Smooth muscle cell (in vitro differentiated cells): ENCODE results near the gene ACMSD. TPM values are rescaled to one million over a fixed set of nuclear protein-coding genes. Genes with fewer than 3 reads are reported as not detected.

Experiments
- DNase-seq: peaks from one replicate; lab custom pipeline; 2025; ENCODE audit not compliant: unreplicated experiment; lab: John Stamatoyannopoulos, UW
- H2AFZ ChIP-seq: fragments of 200-600 bp; sonication (generic); 2 replicates; pipeline ENCODE4 v1.6.0; 2016; ENCODE audit warnings: antibody characterized with exemption, low read depth, mild to moderate bottlenecking
- H3F3A ChIP-seq: fragments of 200-600 bp; sonication (generic); 2 replicates; pipeline ENCODE4 v1.6.0; 2017; ENCODE audit warnings: antibody characterized with exemption, low read depth
- H3K27ac ChIP-seq: fragments of 200-600 bp; sonication (generic); 2 replicates; pipeline ENCODE4 v1.5.1; 2016; ENCODE audit warnings: low read depth, mild to moderate bottlenecking
- H3K27me3 ChIP-seq: fragments of 200-600 bp; sonication (generic); 2 replicates; pipeline ENCODE4 v1.6.1; 2016; ENCODE audit warnings: low read depth, mild to moderate bottlenecking
- H3K36me3 ChIP-seq: fragments of 200-600 bp; sonication (generic); 2 replicates; pipeline ENCODE4 v1.5.1; 2016; ENCODE audit warnings: low read depth
- H3K4me1 ChIP-seq: fragments of 200-600 bp; sonication (generic); 2 replicates; pipeline ENCODE4 v1.5.1; 2016; ENCODE audit warnings: low read depth
- H3K4me2 ChIP-seq: fragments of 200-600 bp; sonication (generic); 2 replicates; pipeline ENCODE4 v1.6.0; 2016; ENCODE audit warnings: mild to moderate bottlenecking
- H3K4me3 ChIP-seq: fragments of 200-600 bp; sonication (generic); 2 replicates; pipeline ENCODE4 v1.5.1; 2016; ENCODE audit warnings: mild to moderate bottlenecking
- H3K79me2 ChIP-seq: fragments of 200-600 bp; sonication (generic); 2 replicates; pipeline ENCODE4 v1.6.0; 2016; ENCODE audit warnings: low read depth, mild to moderate bottlenecking
- H3K9ac ChIP-seq: fragments of 200-600 bp; sonication (generic); 2 replicates; pipeline ENCODE4 v1.6.0; 2016; ENCODE audit warnings: low read depth
- H3K9me3 ChIP-seq: fragments of 200-600 bp; sonication (generic); replicated peaks from 2 replicates; pipeline ENCODE4 v1.5.1; 2016; ENCODE audit warnings: low read depth
- H4K20me1 ChIP-seq: fragments of 200-600 bp; sonication (generic); 2 replicates; pipeline ENCODE4 v1.6.0; 2016; ENCODE audit warnings: low read depth
- CTCF ChIP-seq: fragments of 200-600 bp; sonication (generic); IDR thresholded peaks from 2 replicates; pipeline ENCODE4 v1.5.1; 2017; ENCODE audit warnings: borderline replicate concordance, mild to moderate bottlenecking, antibody characterized with exemption; ENCODE audit not compliant: insufficient read depth, poor library complexity, severe bottlenecking
- WGBS: methylation state at CpG from one replicate; pipeline ENCODE4 v1.1.7; 2016; ENCODE audit warnings: low lambda C conversion rate; 5-methylcytosine and 5-hydroxymethylcytosine counted together
- polyA plus RNA-seq: library from polyadenylated mRNA; unstranded; fragments of >200 nt; fragmentation: Nextera tagmentation; extraction: Ambion mirVana; gene quantifications from 2 replicates; pipeline ENCODE4 v1.2.1, GENCODE V29; 2016
- total RNA-seq: library from RNA; depleted of rRNA; stranded (reverse); fragments of >200 nt; gene quantifications from 2 replicates; pipeline ENCODE4 v1.2.3, GENCODE V29; 2014

Gene ACMSD
- total and polyA plus RNA-seq, 2 experiments from 2014 or later, result not detected

- no peak for TF ChIP-seq CTCF
- Histone ChIP-seq H3K4me2 (no peak overlapping the region), H2AFZ (no peak overlapping the region), H4K20me1 (no peaks in the 10 kb centered on the region), H3K4me1 (no peaks in the 10 kb centered on the region), H3K27me3 (no peaks in the 10 kb centered on the region), H3K27ac (no peak overlapping the region), H3K36me3 (no peaks in the 10 kb centered on the region), H3K79me2 (no peaks in the 10 kb centered on the region), H3F3A (no peaks in the 10 kb centered on the region), H3K4me3 (no peak overlapping the region), H3K9me3 (no peaks in the 10 kb centered on the region), H3K9ac (no peak overlapping the region)
- no peak for DNase-seq
Observed at GRCh38 chr2:134884435-134884834, 46.0 kb downstream of the ACMSD start.

- Histone ChIP-seq H3K9ac (no peak overlapping the region), H3K79me2 (no peaks in the 10 kb centered on the region), H3K27ac (no peak overlapping the region), H3K4me1 (peaks cover 7% of the 10 kb centered on the region), H4K20me1 (no peaks in the 10 kb centered on the region), H3K4me3 (no peak overlapping the region), H3K36me3 (no peaks in the 10 kb centered on the region), H3K4me2 (no peak overlapping the region), H3F3A (no peaks in the 10 kb centered on the region), H3K27me3 (no peaks in the 10 kb centered on the region), H3K9me3 (no peaks in the 10 kb centered on the region), H2AFZ (no peak overlapping the region)
- no peak for TF ChIP-seq CTCF
- DNase-seq, result no peak
- 96% methylated on average over 1 of the region's 1 CpG for WGBS
Observed at GRCh38 chr2:134892282-134893035, 54.0 kb downstream of the ACMSD start.

GRCh38 chr2:134897932-134898331 is 59.5 kb downstream of the ACMSD start:
- peak; percentile 55 for TF ChIP-seq CTCF
- no peaks in the 10 kb centered on the region for H3F3A ChIP-seq
- H3K4me3 ChIP-seq, result no peak overlapping the region
- no peak overlapping the region for H3K9ac ChIP-seq
- no peak for DNase-seq
- no peak overlapping the region for H2AFZ ChIP-seq
- H3K36me3 ChIP-seq, result no peaks in the 10 kb centered on the region
- no peaks in the 10 kb centered on the region for H3K79me2 ChIP-seq
- no peaks in the 10 kb centered on the region for H3K27me3 ChIP-seq
- H3K4me1 ChIP-seq, result no peaks in the 10 kb centered on the region
- no peaks in the 10 kb centered on the region for H3K9me3 ChIP-seq
- H3K27ac ChIP-seq, result no peak overlapping the region
- H4K20me1 ChIP-seq, result no peaks in the 10 kb centered on the region
- no peak overlapping the region for H3K4me2 ChIP-seq

- DNase-seq, result no peak
- Histone ChIP-seq H3F3A (no peaks in the 10 kb centered on the region), H3K27me3 (no peaks in the 10 kb centered on the region), H3K9me3 (no peaks in the 10 kb centered on the region), H3K4me1 (no peaks in the 10 kb centered on the region), H4K20me1 (no peaks in the 10 kb centered on the region), H3K4me3 (no peak overlapping the region), H3K79me2 (no peaks in the 10 kb centered on the region), H2AFZ (no peak overlapping the region), H3K4me2 (no peak overlapping the region), H3K36me3 (no peaks in the 10 kb centered on the region), H3K27ac (no peak overlapping the region), H3K9ac (no peak overlapping the region)
- TF ChIP-seq CTCF, result no peak
Observed at GRCh38 chr2:134899204-134899603, 60.8 kb downstream of the ACMSD start.
